HepG2 (cell line): Measurements from ENCODE around the gene SNX6. TPM values are rescaled to one million over a fixed set of nuclear protein-coding genes. Genes with fewer than 3 reads are reported as not detected.
A peak's percentile ranks its signal among the peaks of the same experiment; 100 is the strongest.

Experiments
- CBX1 ChIP-seq: IDR thresholded peaks from one replicate; pipeline ENCODE4 v1.6.1; 2016; ENCODE audit warnings: antibody characterized with exemption, low read depth
- CEBPG ChIP-seq: IDR thresholded peaks from 2 replicates; pipeline ENCODE4 v1.6.1; 2016
- CENPT ChIP-seq: sonication (generic); formaldehyde crosslinking; IDR thresholded peaks from 2 replicates; pipeline ENCODE4 v1.8.0; 2022; ENCODE audit warnings: low read depth, mild to moderate bottlenecking, moderate library complexity, missing genetic modification reagents
- ESRRA ChIP-seq: sonication (generic); formaldehyde crosslinking; IDR thresholded peaks from 2 replicates; pipeline ENCODE4 v1.5.1; 2020; ENCODE audit warnings: mild to moderate bottlenecking, low read depth, missing genetic modification reagents
- GLI4 ChIP-seq: sonication (generic); formaldehyde crosslinking; IDR thresholded peaks from 2 replicates; pipeline ENCODE4 v1.5.1; 2020; ENCODE audit warnings: missing genetic modification reagents, mild to moderate bottlenecking, moderate library complexity, borderline replicate concordance
- HDAC6 ChIP-seq: fragments of 200-600 bp; sonication (generic); IDR thresholded peaks from 2 replicates; pipeline ENCODE4 v1.7.0; 2017; ENCODE audit warnings: mild to moderate bottlenecking, antibody characterized with exemption, low read length, low read depth
- HOXA3 ChIP-seq: sonication (generic); formaldehyde crosslinking; IDR thresholded peaks from 2 replicates; pipeline ENCODE4 v1.5.0; 2020; ENCODE audit warnings: missing genetic modification reagents
- MBD4 ChIP-seq: IDR thresholded peaks from 2 replicates; pipeline ENCODE4 v1.6.1; 2012; ENCODE audit warnings: low read length, inconsistent platforms, borderline replicate concordance
- MIXL1 ChIP-seq: IDR thresholded peaks from 2 replicates; pipeline ENCODE4 v1.6.1; 2016
- NFE2L2 ChIP-seq: fragments of 150-350 bp; IDR thresholded peaks from 2 replicates; pipeline ENCODE4 v1.6.1; 2014; ENCODE audit warnings: low read length
- NFIB ChIP-seq: sonication (generic); formaldehyde crosslinking; IDR thresholded peaks from 2 replicates; pipeline ENCODE4 v1.9.0; 2021; ENCODE audit warnings: missing genetic modification reagents, mild to moderate bottlenecking, borderline replicate concordance
- SCMH1 ChIP-seq: sonication (generic); formaldehyde crosslinking; IDR thresholded peaks from 2 replicates; pipeline ENCODE4 v1.9.0; 2021; ENCODE audit warnings: missing genetic modification reagents, mild to moderate bottlenecking, borderline replicate concordance
- ZNF484 ChIP-seq: sonication (generic); formaldehyde crosslinking; IDR thresholded peaks from 2 replicates; pipeline ENCODE4 v1.5.1; 2020; ENCODE audit warnings: mild to moderate bottlenecking, low read depth, missing genetic modification reagents, borderline replicate concordance
- ZNF615 ChIP-seq: sonication (generic); formaldehyde crosslinking; IDR thresholded peaks from 2 replicates; pipeline ENCODE4 v1.5.0; 2020; ENCODE audit warnings: mild to moderate bottlenecking, missing genetic modification reagents, borderline replicate concordance
- ZNF720 ChIP-seq: sonication (generic); formaldehyde crosslinking; IDR thresholded peaks from 2 replicates; pipeline ENCODE4 v1.4.0; 2020; ENCODE audit warnings: missing genetic modification reagents
- ZNF790 ChIP-seq: sonication (generic); formaldehyde crosslinking; IDR thresholded peaks from 2 replicates; pipeline ENCODE4 v1.8.0; 2022; ENCODE audit warnings: missing genetic modification reagents, mild to moderate bottlenecking, borderline replicate concordance
- polyA plus RNA-seq, 8 experiments: library from polyadenylated mRNA; depleted of rRNA in 3 of 8; stranded (reverse) in 7 of 8; unstranded in 1 of 8; fragments of >200 nt; fragmentation: Illumina TruSeq in 4 of 8; extraction: Trizol in 4 of 8; gene quantifications; 2 replicates each; pipeline versions ENCODE4 v1.2.1 to v1.2.3, GENCODE V29; 2011 to 2016; ENCODE audit warnings: low read depth in 4 of 8, missing spikeins in 1 of 8, mixed read lengths in 1 of 8; ENCODE audit not compliant: insufficient read depth in 1 of 8
- total RNA-seq, 5 experiments: library from RNA; depleted of rRNA; stranded (reverse); fragments of >200 nt; fragmentation: Illumina TruSeq; extraction: Trizol; gene quantifications; 2 replicates each; pipeline ENCODE4 v1.2.3, GENCODE V29; 2016; ENCODE audit warnings: low read depth in 1 of 5
- TF ChIP-seq, protein P1 (sequence below): sonication (generic); formaldehyde crosslinking; IDR thresholded peaks from one replicate; pipeline ENCODE4 v1.5.1; 2020; ENCODE audit warnings: mild to moderate bottlenecking, missing genetic modification reagents; ENCODE audit errors: not compliant biosample characterization
- TF ChIP-seq, protein P2 (sequence below): sonication (generic); formaldehyde crosslinking; IDR thresholded peaks from 2 replicates; pipeline ENCODE4 v1.4.0; 2020; ENCODE audit warnings: missing genetic modification reagents
- TF ChIP-seq, protein P3 (sequence below): sonication (generic); formaldehyde crosslinking; IDR thresholded peaks from 2 replicates; pipeline ENCODE4 v1.8.1; 2022; ENCODE audit warnings: mild to moderate bottlenecking, missing genetic modification reagents

SNX6 gene
- total and polyA plus RNA-seq, 2 of the 13 experiments (the other 11 are each of a cell fraction or from before 2014, with no cell fraction given), result 92.3 to 169 TPM

DNA sequence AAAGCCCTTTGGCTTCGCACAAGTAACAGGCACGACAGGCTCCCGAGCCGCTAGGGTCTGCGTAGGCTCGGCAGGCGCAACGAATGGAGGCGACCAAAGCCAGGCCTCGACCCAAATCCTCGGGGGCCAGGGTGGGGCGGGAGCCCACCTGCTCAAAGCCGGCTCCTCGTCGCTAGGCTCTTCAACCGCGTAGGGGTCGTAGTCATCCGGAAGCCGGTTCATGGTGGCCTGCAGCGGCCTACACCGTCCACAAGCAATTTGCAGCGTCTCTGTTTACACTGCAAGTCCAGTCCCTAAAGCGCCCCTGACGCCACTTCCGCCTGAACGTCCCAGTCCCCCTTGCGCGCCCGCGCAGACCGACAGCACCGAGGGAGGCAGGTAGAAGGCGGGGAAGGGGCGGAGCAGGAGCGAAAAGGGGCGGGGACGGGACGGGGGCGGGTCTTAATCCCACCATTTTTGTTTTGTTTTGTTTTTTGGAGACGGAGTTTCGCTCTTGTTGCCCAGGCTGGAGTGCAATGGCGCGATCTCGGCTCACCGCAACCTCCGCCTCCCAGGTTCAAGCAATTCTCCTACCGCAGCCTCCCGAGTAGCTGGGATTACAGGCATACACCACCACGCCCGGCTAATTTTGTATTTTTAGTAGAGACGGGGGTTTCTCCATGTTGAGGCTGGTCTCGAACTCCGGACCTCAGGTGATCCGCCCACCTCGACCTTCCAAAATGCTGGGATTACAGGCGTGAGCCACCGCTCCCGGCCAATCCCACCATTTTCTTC lies 90.4 kb downstream of the SNX6 start, which contains the start of gene EAPP (continued):
- TF ChIP-seq, protein P1, sequence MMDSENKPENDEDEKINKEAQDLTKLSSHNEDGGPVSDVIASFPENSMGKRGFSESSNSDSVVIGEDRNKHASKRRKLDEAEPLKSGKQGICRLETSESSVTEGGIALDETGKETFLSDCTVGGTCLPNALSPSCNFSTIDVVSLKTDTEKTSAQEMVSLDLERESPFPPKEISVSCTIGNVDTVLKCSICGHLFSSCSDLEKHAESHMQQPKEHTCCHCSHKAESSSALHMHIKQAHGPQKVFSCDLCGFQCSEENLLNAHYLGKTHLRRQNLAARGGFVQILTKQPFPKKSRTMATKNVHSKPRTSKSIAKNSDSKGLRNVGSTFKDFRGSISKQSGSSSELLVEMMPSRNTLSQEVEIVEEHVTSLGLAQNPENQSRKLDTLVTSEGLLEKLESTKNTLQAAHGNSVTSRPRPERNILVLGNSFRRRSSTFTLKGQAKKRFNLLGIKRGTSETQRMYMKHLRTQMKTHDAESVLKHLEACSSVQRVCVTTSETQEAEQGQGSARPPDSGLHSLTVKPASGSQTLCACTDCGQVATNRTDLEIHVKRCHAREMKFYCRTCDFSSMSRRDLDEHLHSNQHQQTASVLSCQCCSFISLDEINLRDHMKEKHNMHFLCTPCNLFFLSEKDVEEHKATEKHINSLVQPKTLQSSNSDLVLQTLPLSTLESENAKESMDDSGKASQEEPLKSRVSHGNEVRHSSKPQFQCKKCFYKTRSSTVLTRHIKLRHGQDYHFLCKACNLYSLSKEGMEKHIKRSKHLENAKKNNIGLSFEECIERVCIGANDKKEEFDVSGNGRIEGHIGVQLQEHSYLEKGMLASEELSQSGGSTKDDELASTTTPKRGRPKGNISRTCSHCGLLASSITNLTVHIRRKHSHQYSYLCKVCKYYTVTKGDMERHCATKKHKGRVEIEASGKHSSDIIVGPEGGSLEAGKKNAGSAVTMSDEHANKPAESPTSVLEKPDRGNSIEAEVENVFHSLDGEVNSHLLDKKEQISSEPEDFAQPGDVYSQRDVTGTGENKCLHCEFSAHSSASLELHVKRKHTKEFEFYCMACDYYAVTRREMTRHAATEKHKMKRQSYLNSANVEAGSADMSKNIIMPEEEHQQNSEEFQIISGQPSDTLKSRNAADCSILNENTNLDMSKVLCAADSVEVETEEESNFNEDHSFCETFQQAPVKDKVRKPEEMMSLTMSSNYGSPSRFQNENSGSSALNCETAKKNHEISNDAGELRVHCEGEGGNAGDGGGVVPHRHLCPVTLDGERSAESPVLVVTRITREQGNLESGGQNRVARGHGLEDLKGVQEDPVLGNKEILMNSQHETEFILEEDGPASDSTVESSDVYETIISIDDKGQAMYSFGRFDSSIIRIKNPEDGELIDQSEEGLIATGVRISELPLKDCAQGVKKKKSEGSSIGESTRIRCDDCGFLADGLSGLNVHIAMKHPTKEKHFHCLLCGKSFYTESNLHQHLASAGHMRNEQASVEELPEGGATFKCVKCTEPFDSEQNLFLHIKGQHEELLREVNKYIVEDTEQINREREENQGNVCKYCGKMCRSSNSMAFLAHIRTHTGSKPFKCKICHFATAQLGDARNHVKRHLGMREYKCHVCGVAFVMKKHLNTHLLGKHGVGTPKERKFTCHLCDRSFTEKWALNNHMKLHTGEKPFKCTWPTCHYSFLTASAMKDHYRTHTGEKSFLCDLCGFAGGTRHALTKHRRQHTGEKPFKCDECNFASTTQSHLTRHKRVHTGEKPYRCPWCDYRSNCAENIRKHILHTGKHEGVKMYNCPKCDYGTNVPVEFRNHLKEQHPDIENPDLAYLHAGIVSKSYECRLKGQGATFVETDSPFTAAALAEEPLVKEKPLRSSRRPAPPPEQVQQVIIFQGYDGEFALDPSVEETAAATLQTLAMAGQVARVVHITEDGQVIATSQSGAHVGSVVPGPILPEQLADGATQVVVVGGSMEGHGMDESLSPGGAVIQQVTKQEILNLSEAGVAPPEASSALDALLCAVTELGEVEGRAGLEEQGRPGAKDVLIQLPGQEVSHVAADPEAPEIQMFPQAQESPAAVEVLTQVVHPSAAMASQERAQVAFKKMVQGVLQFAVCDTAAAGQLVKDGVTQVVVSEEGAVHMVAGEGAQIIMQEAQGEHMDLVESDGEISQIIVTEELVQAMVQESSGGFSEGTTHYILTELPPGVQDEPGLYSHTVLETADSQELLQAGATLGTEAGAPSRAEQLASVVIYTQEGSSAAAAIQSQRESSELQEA, result peak; percentile 100
- TF ChIP-seq MIXL1 (CRISPR knock-in tag), result peak; percentile 98
- TF ChIP-seq, protein P2, sequence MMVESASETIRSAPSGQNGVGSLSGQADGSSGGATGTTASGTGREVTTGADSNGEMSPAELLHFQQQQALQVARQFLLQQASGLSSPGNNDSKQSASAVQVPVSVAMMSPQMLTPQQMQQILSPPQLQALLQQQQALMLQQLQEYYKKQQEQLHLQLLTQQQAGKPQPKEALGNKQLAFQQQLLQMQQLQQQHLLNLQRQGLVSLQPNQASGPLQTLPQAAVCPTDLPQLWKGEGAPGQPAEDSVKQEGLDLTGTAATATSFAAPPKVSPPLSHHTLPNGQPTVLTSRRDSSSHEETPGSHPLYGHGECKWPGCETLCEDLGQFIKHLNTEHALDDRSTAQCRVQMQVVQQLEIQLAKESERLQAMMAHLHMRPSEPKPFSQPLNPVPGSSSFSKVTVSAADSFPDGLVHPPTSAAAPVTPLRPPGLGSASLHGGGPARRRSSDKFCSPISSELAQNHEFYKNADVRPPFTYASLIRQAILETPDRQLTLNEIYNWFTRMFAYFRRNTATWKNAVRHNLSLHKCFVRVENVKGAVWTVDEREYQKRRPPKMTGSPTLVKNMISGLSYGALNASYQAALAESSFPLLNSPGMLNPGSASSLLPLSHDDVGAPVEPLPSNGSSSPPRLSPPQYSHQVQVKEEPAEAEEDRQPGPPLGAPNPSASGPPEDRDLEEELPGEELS, result peak; percentile 95
- TF ChIP-seq CENPT (CRISPR knock-in tag), result peak; percentile 96
- TF ChIP-seq MBD4, result no peak
- peak; percentile 99 for TF ChIP-seq GLI4
- TF ChIP-seq ESRRA (CRISPR knock-in tag), result peak; percentile 93; the same call in 1 of the 2 replicates
- TF ChIP-seq HDAC6, result no peak
- 0 out of 2 replicates have a peak, but pooled peaks have one; percentile 75 for TF ChIP-seq ZNF720
- TF ChIP-seq NFE2L2, result peak; percentile 44; the same call in 1 of the 2 replicates
- TF ChIP-seq ZNF615, result no peak
- TF ChIP-seq HOXA3 (CRISPR knock-in tag), result peak; percentile 99
- 0 out of 2 replicates have a peak, but pooled peaks have one; percentile 67 for TF ChIP-seq NFIB
- peak; percentile 85 for TF ChIP-seq ZNF790 (CRISPR knock-in tag)
- peak; percentile 78 for TF ChIP-seq CEBPG (CRISPR knock-in tag)
- TF ChIP-seq ZNF484 (CRISPR knock-in tag), result no peak
- no peak for TF ChIP-seq SCMH1
- peak; percentile 99 for TF ChIP-seq CBX1
- TF ChIP-seq, protein P3, sequence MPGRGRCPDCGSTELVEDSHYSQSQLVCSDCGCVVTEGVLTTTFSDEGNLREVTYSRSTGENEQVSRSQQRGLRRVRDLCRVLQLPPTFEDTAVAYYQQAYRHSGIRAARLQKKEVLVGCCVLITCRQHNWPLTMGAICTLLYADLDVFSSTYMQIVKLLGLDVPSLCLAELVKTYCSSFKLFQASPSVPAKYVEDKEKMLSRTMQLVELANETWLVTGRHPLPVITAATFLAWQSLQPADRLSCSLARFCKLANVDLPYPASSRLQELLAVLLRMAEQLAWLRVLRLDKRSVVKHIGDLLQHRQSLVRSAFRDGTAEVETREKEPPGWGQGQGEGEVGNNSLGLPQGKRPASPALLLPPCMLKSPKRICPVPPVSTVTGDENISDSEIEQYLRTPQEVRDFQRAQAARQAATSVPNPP (CRISPR knock-in tag), result peak; percentile 49; the same call in 1 of the 2 replicates
